Stimulated activated CD8-positive, alpha-beta memory T cell treated with anti-CD3 and anti-CD28 coated beads, Interleukin-12 subunit alpha, Interleukin-12 subunit beta, amount 100 ng/mL, for 4 hours (primary cell): Measurements from ENCODE around the gene LSAMP.
"Not testable (repeated sequence)": the region's sequence is repeated elsewhere in the genome, so short reads cannot be mapped to it uniquely, and the experiment has no call there.

Source experiments
- DNase-seq: peaks from one replicate; pipeline ENCODE4 v3.0.0-alpha.2; 2020; ENCODE audit warnings: low read depth

Gene LSAMP

GRCh38 chr3:115877615-115877899 is 567.7 kb downstream of the LSAMP start:
- DNase-seq = no peak

- DNase-seq = no peak
Observed at GRCh38 chr3:115876876-115877614, 568.2 kb downstream of the LSAMP start.

GRCh38 chr3:115875460-115875859 is 569.8 kb downstream of the LSAMP start:
- no peak for DNase-seq

DNA sequence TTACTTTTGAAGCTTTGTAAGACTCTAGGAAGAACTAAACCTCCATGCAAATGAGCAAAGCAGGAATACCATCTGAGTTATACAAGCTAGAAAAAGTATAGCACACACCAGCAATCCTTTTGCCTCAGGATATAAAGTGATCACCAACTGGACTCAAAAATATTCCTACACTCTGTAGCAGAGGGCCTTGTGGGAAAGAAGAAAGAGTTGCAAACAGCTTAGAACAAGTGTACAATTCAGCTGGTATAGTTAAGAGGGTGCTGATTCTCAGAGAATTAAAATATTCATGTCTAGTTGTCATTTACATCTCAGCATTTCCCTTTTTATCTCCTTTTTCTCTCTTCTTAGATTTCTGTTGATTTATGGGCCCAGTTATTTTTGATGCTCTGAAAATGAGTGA is 573.6 kb downstream of the LSAMP start:
- DNase-seq = no peak

DNA sequence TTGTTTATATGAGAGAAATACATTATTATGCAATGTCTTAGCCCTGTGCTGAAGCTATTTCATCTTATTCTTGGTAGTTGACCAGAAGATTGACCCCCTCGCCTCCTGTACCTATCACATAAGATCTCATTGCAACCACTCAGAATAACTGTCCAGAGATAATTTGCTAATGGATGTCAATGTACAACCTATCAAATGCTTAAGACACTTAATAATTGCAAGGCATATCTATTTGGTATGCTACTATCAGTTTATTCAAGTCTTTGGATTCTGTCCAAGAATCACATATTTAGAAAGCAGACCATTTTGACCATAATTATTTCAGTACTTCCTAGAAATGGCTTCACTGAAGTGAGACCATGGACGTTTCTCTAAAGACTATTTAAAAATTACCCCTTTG is 580.4 kb downstream of the LSAMP start:
- no peak for DNase-seq

DNA sequence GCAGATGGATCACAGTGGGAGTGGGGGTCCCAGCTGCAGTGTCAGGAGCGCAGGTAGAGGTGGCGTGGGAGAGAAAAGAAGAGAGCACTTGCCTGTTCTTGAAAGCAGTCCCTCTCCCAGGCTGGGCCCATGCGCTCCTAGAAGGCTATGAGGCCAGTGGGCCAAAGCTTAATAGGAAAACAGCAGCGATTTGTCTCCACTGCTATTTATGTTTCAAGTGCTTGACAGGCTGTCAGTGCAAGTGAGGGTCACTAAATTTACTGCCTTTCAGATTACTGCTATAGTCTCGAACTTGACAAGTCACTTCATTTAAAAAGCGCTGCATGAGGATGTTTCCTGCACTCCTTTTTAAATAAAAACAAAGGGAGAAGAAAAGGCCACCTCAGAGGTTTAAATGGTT is 582.4 kb downstream of the LSAMP start:
- no peak for DNase-seq

DNA sequence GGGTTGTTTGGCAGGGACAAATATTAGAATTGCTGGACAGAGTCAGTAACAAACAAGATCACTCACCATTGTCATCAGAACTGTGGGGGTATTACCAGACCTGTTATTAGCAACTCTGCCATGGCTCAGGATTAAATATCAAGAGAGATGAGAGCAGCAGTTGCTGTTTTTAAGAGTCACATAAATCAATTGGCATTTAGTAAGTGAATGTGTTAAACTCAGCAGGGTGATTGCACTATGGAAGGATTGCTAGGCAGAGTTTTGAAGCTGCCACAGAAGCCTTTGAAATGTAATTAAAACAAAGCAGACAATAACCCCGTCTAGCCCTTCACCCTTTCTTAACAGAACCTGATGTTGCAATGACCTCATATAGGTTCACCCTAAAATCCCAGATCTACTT is 583.2 kb downstream of the LSAMP start:
- no peak for DNase-seq

DNA sequence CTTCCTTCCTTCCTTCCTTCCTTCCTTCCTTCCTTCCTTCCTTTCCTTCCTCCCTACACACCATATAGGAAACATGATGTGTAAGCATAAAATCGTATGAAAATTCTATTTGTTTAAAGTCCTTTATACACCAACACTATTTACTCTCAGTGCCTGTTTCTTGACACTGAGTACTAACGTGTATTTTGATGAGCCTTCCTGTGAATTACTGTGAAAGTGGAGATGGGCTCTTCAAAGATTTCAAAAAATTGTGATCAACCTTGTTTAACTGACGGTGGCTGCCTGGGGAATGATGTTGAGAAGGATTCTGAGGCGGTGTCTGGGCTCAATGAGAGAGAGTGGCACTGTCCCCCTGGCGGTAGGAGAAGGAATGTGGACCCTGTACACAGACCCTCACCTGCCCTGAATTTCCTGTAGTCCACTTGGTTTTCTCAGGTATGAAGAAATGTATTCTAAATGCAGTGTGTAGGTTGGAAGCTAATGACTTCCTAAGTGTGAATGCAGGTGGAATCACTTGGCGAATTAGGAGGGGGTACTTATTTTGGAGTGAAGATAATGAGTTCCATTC is 584.0 kb downstream of the LSAMP start:
- no peak for DNase-seq

GRCh38 chr3:115860766-115861165 is 584.5 kb downstream of the LSAMP start:
- no peak for DNase-seq

GRCh38 chr3:115859002-115859807 is 586.1 kb downstream of the LSAMP start:
- no peak for DNase-seq

GRCh38 chr3:115857518-115858136 is 587.7 kb downstream of the LSAMP start:
- DNase-seq = no peak

DNA sequence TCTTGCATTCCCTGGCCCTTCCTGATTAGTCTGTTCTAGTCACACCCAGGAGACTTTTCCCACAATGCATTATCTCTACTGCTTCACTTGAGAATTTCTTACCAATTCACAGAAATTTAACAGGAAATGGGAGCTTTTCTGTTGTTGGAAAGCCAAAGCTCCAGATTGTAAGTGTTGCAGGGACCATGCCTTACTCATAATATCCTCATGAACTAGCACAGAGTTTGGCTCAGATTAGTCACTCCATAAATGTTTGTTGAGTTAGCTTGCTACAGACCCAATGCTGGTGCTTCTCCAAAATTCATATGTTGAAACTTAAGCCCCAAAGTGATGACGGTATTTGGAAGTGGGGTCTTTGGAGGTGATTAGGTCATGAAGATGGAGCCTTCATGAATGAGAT is 589.4 kb downstream of the LSAMP start:
- no peak for DNase-seq

DNA sequence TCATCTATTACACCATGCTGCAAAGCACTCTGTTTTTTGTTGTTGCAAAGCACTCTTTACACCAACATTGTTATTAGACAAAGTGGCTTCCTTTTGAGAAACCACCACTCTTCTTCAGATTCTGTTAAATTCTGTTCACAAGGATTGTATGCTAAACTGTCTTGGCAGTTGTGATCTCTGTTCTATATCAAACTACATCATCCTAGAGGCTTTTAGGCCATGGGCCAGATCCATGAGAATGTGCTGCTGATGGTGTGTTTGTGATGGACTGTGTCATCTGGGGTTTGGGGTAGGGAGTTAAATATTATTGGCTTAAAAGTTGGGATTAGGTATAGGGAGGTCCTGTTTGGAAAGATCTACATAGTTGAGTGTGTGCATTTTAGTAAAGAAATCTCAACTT is 592.2 kb downstream of the LSAMP start:
- DNase-seq = no peak

DNA sequence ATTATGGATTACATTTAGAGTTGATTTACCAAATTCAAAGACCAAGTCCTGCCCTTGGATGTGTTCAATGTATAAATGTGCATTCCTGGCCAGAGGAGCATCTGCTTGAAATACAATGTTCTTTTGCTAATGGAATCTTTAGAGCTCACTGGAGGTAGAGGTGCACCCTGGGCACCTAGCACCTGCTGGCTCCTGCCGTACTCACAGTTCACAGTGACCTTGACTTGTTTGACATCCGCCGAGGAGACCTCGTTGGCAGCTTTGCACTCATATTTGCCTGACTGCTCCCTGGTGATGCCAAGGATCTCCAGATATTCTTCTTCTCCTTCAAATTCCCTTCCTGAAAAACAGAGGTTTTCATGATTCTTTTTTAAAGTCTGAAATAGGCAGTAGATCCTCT is 593.0 kb downstream of the LSAMP start:
- no peak for DNase-seq

DNA sequence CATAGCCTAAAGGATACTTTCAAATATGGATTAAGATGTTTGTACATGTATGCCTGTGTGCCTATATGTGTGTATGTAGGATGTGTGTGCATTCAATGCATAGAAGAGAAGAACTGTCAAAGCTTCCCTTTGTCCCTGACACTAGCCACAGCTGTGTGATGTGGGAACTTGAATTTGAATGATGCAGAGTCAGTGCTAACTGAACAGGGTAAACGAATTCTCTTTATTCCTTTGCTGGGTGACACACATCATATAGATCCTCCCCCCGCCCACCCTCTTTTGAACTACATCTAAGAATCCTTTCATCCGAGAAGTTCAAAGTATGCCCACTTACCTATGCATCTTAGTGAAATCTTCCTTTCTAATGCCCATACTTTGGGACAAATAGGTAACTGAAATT is 593.7 kb downstream of the LSAMP start:
- no peak for DNase-seq

DNA sequence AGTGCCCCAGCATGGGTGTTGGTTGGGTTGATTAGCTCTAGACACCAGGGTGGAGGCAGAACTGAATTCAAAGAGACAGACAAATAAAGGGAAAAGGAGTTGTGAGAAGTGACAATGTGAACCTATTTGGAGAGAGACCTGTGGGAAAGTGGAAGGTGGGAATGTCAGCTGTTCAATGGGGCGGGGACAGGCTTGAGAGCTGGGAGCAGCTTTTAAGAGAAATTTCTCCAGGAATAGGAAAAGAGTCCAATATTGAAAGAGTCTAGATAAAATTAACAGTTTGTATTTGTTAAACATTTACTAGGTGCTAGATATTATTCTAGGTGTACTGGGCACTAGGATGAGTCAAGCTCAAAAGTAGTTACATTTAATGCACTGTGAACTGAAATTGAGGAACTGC is 596.6 kb downstream of the LSAMP start:
- no peak for DNase-seq

- no peak for DNase-seq
Observed at GRCh38 chr3:115845986-115846385, 599.3 kb downstream of the LSAMP start.

DNA sequence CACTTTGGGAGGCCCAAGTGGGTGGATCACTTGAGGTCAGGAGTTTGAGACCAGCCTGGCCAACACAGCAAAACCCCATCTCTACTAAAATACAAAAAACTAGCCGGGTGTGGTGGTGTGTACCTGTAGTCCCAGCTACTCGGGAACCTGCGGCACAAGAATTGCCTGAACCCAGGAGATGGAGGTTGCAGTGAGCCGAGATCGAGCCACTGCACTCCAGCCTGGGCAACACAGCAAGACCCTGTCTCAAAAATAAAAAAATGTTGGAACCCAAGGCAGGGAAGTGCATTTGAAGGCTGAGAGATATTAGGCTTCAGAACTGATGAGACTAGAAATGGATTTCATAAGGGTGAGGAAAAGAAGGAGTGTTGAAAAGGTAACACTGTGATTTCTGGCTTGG is 600.6 kb downstream of the LSAMP start:
- DNase-seq = not testable (repeated sequence)

DNA sequence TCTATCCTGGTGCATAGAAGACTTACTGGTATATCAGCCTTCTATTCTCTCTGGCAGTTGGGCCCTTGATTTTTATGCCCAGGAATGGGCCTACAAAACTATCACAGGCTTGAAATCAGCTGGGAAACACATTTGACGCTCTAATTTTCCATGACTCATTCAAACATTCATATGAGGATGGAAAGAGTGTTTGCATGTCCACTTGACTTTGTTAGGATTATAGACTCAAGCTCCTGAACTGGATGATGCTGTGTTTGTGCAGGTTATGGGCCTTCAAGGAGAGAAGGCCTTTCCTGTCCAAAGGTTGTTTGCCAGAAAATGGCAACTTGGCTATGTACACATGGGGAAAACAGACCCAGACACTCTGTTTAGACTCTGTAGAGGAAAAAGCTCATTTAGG is 602.1 kb downstream of the LSAMP start:
- DNase-seq = no peak

DNA sequence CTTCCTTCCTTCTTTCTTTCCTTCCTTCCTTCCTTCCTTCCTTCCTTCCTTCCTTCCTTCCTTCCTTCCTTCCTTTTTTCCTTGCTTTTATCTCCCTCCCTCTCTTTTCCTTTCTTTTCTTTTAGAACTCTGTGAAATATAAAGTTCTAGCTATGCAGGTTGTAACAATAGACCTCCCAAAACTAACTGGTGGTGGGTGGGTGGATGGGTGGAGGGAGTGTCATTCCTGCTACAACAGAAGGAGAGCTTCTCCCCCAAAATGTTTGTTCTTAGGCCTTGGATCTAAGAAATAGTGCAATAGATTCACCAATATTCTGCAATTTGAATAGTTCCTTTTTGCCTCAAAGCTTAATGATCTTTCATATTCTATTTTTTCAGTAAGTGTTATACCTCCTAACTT is 606.0 kb downstream of the LSAMP start:
- DNase-seq = no peak

- no peak for DNase-seq
Observed at GRCh38 chr3:115838786-115839185, 606.5 kb downstream of the LSAMP start.

DNA sequence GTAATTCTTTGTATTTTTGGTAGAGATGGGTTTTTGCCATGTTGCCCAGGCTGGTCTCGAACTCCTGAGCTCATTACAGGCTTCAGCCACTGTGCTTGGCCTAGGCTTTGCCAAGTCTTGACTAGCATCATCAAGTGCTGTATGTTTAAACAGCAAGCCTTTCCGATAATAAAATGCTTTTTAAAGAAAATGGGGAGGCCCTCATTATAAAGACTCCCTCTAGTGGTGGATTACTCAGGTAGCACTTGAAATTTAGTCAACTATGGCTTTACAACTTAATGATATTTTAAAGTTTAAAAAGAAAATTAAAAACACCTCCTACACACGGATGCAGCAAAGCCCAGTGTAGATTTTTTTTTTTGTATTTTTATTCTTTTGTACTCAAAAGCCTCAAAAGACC is 608.3 kb downstream of the LSAMP start:
- DNase-seq = no peak

- DNase-seq = no peak
Observed at GRCh38 chr3:115835946-115836345, 609.3 kb downstream of the LSAMP start.
